Measurements from ENCODE around the gene GPR37L1. TPM values are rescaled to one million over a fixed set of nuclear protein-coding genes. Genes with fewer than 3 reads are reported as not detected.

The GPR37L1 gene, protein sequence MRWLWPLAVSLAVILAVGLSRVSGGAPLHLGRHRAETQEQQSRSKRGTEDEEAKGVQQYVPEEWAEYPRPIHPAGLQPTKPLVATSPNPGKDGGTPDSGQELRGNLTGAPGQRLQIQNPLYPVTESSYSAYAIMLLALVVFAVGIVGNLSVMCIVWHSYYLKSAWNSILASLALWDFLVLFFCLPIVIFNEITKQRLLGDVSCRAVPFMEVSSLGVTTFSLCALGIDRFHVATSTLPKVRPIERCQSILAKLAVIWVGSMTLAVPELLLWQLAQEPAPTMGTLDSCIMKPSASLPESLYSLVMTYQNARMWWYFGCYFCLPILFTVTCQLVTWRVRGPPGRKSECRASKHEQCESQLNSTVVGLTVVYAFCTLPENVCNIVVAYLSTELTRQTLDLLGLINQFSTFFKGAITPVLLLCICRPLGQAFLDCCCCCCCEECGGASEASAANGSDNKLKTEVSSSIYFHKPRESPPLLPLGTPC
- total RNA-seq = not detected
- polyA plus RNA-seq = under 1 TPM; 0.02 to 0.09 TPM
- not detected for total RNA-seq

GRCh38 chr1:202122639-202123335, at the start of gene GPR37L1:
Gene GPR37L1 (plus strand): TSS chr1:202122917. CDS start chr1:202122964, 47 bp downstream.
- H3K4me3 Mint-ChIP-seq = no peak within 1 kb of the TSS
- Histone ChIP-seq H3K4me3 (ENCODE audit: low read length) (no peak within 1 kb of the TSS), H3K9me3 (ENCODE audit: control insufficient read depth in 2 of 3, low read length in 3 of 3) (no peaks in the 10 kb centered on the region), H3K27ac (ENCODE audit: low read depth, low read length) (no peak within 1 kb of the TSS), H3K27me3 (ENCODE audit: control insufficient read depth in 2 of 2, insufficient read depth in 2 of 2, low read length in 2 of 2) (no peaks in the 10 kb centered on the region), H3K4me1 (ENCODE audit: control insufficient read depth in 2 of 2, insufficient read depth in 2 of 2, low read length in 2 of 2) (no peaks in the 10 kb centered on the region), H3K36me3 (ENCODE audit: control insufficient read depth in 2 of 3, insufficient read depth in 3 of 3, low read length in 3 of 3) (no peaks in the 10 kb centered on the region)
- ChIA-PET POLR2A (interaction anchor here (0.6 kb wide), 1 partner anchor 53 kb away, joined by 3 read pairs; no protein-coding TSS in a partner anchor), CTCF (interaction anchor here (0.6 to 1.0 kb wide), 2 partner anchors 12 to 13 kb away, joined by 5 read pairs; no protein-coding TSS in a partner anchor)
- intact Hi-C loops (cut with micrococcal nuclease) = no loop called here
- no peak for ATAC-seq
- H3K4me1 Mint-ChIP-seq = peaks cover 0 to 7% (median 0%) of the 10 kb centered on the region in 7 donors
- H3K9me3 Mint-ChIP-seq = no peaks in the 10 kb centered on the region
- peaks cover 6 to 16% (median 10%) of the 10 kb centered on the region in 5 donors for H3K27me3 Mint-ChIP-seq
- H3K36me3 Mint-ChIP-seq = no peaks in the 10 kb centered on the region
- no peak within 1 kb of the TSS for H3K27ac Mint-ChIP-seq
- no peak for DNase-seq

DNA sequence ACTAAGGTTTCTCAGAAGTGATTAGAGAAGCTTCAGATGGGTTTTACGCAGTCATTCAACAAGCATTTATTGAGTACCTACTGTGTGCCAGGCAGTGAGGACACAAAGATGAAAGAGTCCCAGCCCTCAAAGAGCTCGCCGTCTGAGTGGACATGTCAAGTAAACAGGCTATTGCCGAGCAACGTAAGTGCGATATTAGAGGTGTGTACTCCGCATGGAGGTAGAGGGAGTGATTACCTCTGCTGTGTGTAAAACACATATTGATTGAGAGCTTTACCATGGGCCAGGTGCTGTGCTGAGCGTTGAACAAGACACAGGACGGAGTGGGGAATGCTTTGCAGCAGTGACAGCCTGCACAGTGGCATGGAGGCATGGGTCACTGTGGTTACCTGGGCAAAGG, 49.5 kb upstream of the GPR37L1 start:
- no peaks in the 10 kb centered on the region for H3K9me3 Mint-ChIP-seq
- ATAC-seq = no peak
- Histone ChIP-seq H3K27me3 (ENCODE audit: control insufficient read depth in 2 of 2, insufficient read depth in 2 of 2, low read length in 2 of 2) (no peaks in the 10 kb centered on the region), H3K4me1 (ENCODE audit: control insufficient read depth in 2 of 2, insufficient read depth in 2 of 2, low read length in 2 of 2) (no peaks in the 10 kb centered on the region), H3K9me3 (ENCODE audit: control insufficient read depth in 2 of 3, low read length in 3 of 3) (no peaks in the 10 kb centered on the region), H3K36me3 (ENCODE audit: control insufficient read depth in 2 of 3, insufficient read depth in 3 of 3, low read length in 3 of 3) (no peaks in the 10 kb centered on the region), H3K4me3 (ENCODE audit: low read length) (no peak overlapping the region), H3K27ac (ENCODE audit: low read depth, low read length) (no peak overlapping the region)
- H3K27ac Mint-ChIP-seq = no peak overlapping the region
- POLR2A ChIA-PET = no interaction called here
- H3K27me3 Mint-ChIP-seq = no peaks in the 10 kb centered on the region
- CTCF ChIA-PET = no interaction called here
- intact Hi-C loops (cut with micrococcal nuclease) = no loop called here
- H3K36me3 Mint-ChIP-seq = no peaks in the 10 kb centered on the region
- no peaks in the 10 kb centered on the region for H3K4me1 Mint-ChIP-seq
- no peak overlapping the region for H3K4me3 Mint-ChIP-seq
- no peak for DNase-seq

DNA sequence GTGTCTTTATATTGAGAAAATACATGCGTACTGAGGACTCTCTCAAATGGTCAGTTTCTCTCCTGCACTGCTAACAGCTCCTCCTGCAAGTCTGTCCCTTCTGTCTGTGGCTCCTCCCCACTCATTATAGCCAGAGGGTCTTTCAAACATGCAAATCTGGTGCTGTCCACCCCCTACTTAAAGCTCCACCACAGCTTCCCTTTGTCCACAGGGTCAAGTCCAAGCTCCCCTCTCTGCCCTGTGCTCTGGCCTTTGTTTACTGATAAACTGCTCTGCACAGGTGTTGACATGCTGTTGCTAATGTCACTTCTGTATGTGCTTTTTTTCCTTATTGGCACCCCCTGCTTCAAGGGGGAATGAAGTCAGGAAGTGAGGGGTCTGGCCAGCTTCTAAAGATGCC, 47.7 kb upstream of the GPR37L1 start:
- no peak for ATAC-seq
- no peak overlapping the region for H3K4me3 Mint-ChIP-seq
- Histone ChIP-seq H3K27me3 (ENCODE audit: control insufficient read depth in 2 of 2, insufficient read depth in 2 of 2, low read length in 2 of 2) (no peaks in the 10 kb centered on the region), H3K36me3 (ENCODE audit: control insufficient read depth in 2 of 3, insufficient read depth in 3 of 3, low read length in 3 of 3) (no peaks in the 10 kb centered on the region), H3K27ac (ENCODE audit: low read depth, low read length) (no peak overlapping the region), H3K9me3 (ENCODE audit: control insufficient read depth in 2 of 3, low read length in 3 of 3) (no peaks in the 10 kb centered on the region), H3K4me3 (ENCODE audit: low read length) (no peak overlapping the region), H3K4me1 (ENCODE audit: control insufficient read depth in 2 of 2, insufficient read depth in 2 of 2, low read length in 2 of 2) (no peaks in the 10 kb centered on the region)
- no peak for DNase-seq
- ChIA-PET CTCF (no interaction called here), POLR2A (no interaction called here)
- no peak overlapping the region for H3K27ac Mint-ChIP-seq
- no peaks in the 10 kb centered on the region for H3K9me3 Mint-ChIP-seq
- no peaks in the 10 kb centered on the region for H3K27me3 Mint-ChIP-seq
- no peaks in the 10 kb centered on the region for H3K36me3 Mint-ChIP-seq
- no peaks in the 10 kb centered on the region for H3K4me1 Mint-ChIP-seq
- intact Hi-C loops (cut with micrococcal nuclease) = no loop called here

GRCh38 chr1:202075389-202075788, 47.3 kb upstream of the GPR37L1 start:
- Mint-ChIP-seq H3K27me3 (no peaks in the 10 kb centered on the region), H3K4me3 (no peak overlapping the region), H3K36me3 (no peaks in the 10 kb centered on the region), H3K4me1 (no peaks in the 10 kb centered on the region), H3K27ac (no peak overlapping the region), H3K9me3 (no peaks in the 10 kb centered on the region)
- intact Hi-C loops (cut with micrococcal nuclease) = no loop called here
- ChIA-PET POLR2A (no interaction called here), CTCF (no interaction called here)
- Histone ChIP-seq H3K36me3 (ENCODE audit: control insufficient read depth in 2 of 3, insufficient read depth in 3 of 3, low read length in 3 of 3) (no peaks in the 10 kb centered on the region), H3K4me3 (ENCODE audit: low read length) (no peak overlapping the region), H3K9me3 (ENCODE audit: control insufficient read depth in 2 of 3, low read length in 3 of 3) (no peaks in the 10 kb centered on the region), H3K27me3 (ENCODE audit: control insufficient read depth in 2 of 2, insufficient read depth in 2 of 2, low read length in 2 of 2) (no peaks in the 10 kb centered on the region), H3K27ac (ENCODE audit: low read depth, low read length) (no peak overlapping the region), H3K4me1 (ENCODE audit: control insufficient read depth in 2 of 2, insufficient read depth in 2 of 2, low read length in 2 of 2) (no peaks in the 10 kb centered on the region)
- ATAC-seq (no peak), DNase-seq (no peak)

DNA sequence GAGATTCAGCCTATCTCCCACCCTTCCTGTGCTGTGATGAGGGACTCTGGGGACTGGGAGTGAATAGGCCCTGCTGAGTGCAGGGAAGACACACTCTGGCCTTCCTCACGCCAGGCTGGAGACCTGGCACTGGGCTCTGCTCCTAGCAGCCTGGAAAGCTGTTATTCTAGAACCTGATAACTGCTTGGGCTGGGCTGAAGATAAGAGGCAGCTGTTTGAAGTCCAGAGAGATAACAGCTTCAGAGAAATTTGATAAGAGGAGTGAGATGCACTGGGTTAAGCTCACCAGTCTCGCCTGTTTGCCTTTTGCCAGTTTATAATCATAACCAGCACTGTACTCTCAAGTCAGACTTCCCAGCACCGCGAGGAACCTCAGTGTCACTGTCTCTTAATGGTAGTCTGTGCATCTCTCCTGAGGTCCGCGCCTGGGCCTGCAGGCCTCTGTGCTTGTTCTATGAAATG, 46.6 kb upstream of the GPR37L1 start:
- Mint-ChIP-seq H3K9me3 (no peaks in the 10 kb centered on the region), H3K27me3 (no peaks in the 10 kb centered on the region), H3K4me3 (no peak overlapping the region), H3K36me3 (no peaks in the 10 kb centered on the region), H3K27ac (no peak overlapping the region), H3K4me1 (no peaks in the 10 kb centered on the region)
- H3K27ac ChIP-seq (ENCODE audit: low read depth, low read length) = no peak overlapping the region
- ATAC-seq (peak; percentile 58), DNase-seq (no peak)
- no peaks in the 10 kb centered on the region for H3K4me1 ChIP-seq (ENCODE audit: control insufficient read depth in 2 of 2, insufficient read depth in 2 of 2, low read length in 2 of 2)
- H3K9me3 ChIP-seq (ENCODE audit: control insufficient read depth in 2 of 3, low read length in 3 of 3) = no peaks in the 10 kb centered on the region
- no peaks in the 10 kb centered on the region for H3K36me3 ChIP-seq (ENCODE audit: control insufficient read depth in 2 of 3, insufficient read depth in 3 of 3, low read length in 3 of 3)
- intact Hi-C loops (cut with micrococcal nuclease) = no loop called here
- H3K4me3 ChIP-seq (ENCODE audit: low read length) = no peak overlapping the region
- ChIA-PET CTCF (no interaction called here), POLR2A (no interaction called here)
- H3K27me3 ChIP-seq (ENCODE audit: control insufficient read depth in 2 of 2, insufficient read depth in 2 of 2, low read length in 2 of 2) = no peaks in the 10 kb centered on the region

GRCh38 chr1:202078241-202078640, 44.5 kb upstream of the GPR37L1 start:
- Histone ChIP-seq H3K4me3 (ENCODE audit: low read length) (no peak overlapping the region), H3K27me3 (ENCODE audit: control insufficient read depth in 2 of 2, insufficient read depth in 2 of 2, low read length in 2 of 2) (no peaks in the 10 kb centered on the region), H3K27ac (ENCODE audit: low read depth, low read length) (no peak overlapping the region), H3K36me3 (ENCODE audit: control insufficient read depth in 2 of 3, insufficient read depth in 3 of 3, low read length in 3 of 3) (no peaks in the 10 kb centered on the region), H3K4me1 (ENCODE audit: control insufficient read depth in 2 of 2, insufficient read depth in 2 of 2, low read length in 2 of 2) (no peaks in the 10 kb centered on the region), H3K9me3 (ENCODE audit: control insufficient read depth in 2 of 3, low read length in 3 of 3) (no peaks in the 10 kb centered on the region)
- ChIA-PET POLR2A (no interaction called here), CTCF (no interaction called here)
- H3K27me3 Mint-ChIP-seq = no peaks in the 10 kb centered on the region
- intact Hi-C loops (cut with micrococcal nuclease) = no loop called here
- ATAC-seq (no peak), DNase-seq (no peak)
- no peaks in the 10 kb centered on the region for H3K36me3 Mint-ChIP-seq
- H3K27ac Mint-ChIP-seq = no peak overlapping the region
- no peaks in the 10 kb centered on the region for H3K4me1 Mint-ChIP-seq
- H3K9me3 Mint-ChIP-seq = no peaks in the 10 kb centered on the region
- no peak overlapping the region for H3K4me3 Mint-ChIP-seq

All from naive thymus-derived CD4-positive, alpha-beta T cell (primary cell).